Measurements from ENCODE around the gene MYO3A. TPM values are rescaled to one million over a fixed set of nuclear protein-coding genes. Genes with fewer than 3 reads are reported as not detected.

MYO3A gene
- total RNA-seq, 4 donors from 2014 or later = 0.12 to 0.67 (median 0.47) TPM; not detected in 1

GRCh38 chr10:26235761-26236160 is 301.7 kb downstream of the MYO3A start:
- no peak overlapping the region for H3K4me3 ChIP-seq
- WGBS, 2 donors (ENCODE audit: low coverage in 1 of 2) = 88 to 94% methylated on average over 5 to 6 of the region's 6 CpGs
- ATAC-seq = no peak
- no peaks in the 10 kb centered on the region for H3K36me3 ChIP-seq
- no peak for TF ChIP-seq POLR2AphosphoS5 (IDR thresholded peaks at IDR 0.05)
- TF ChIP-seq CTCF (IDR thresholded peaks at IDR 0.05) = no peak
- no peak for TF ChIP-seq POLR2A (IDR thresholded peaks at IDR 0.05)
- no peak for TF ChIP-seq EP300 (IDR thresholded peaks at IDR 0.05)
- no peak overlapping the region for H3K27ac ChIP-seq
- H3K4me1 ChIP-seq = no peaks in the 10 kb centered on the region
- H3K27me3 ChIP-seq = peaks cover 26% of the 10 kb centered on the region
- no peaks in the 10 kb centered on the region for H3K9me3 ChIP-seq

- H3K27me3 ChIP-seq = peaks cover 32% of the 10 kb centered on the region
- no peak overlapping the region for H3K27ac ChIP-seq
- no peak for ATAC-seq
- H3K4me3 ChIP-seq = no peak overlapping the region
- no peaks in the 10 kb centered on the region for H3K9me3 ChIP-seq
- no peak for TF ChIP-seq EP300 (IDR thresholded peaks at IDR 0.05)
- TF ChIP-seq CTCF (IDR thresholded peaks at IDR 0.05) = no peak
- TF ChIP-seq POLR2A (IDR thresholded peaks at IDR 0.05) = no peak
- TF ChIP-seq POLR2AphosphoS5 (IDR thresholded peaks at IDR 0.05) = no peak
- WGBS, 2 donors (ENCODE audit: low coverage in 1 of 2) = 49 to 73% methylated on average over 2 of the region's 2 CpGs
- H3K4me1 ChIP-seq = no peaks in the 10 kb centered on the region
- no peaks in the 10 kb centered on the region for H3K36me3 ChIP-seq
These were observed 304.3 kb downstream of the MYO3A start for GRCh38 chr10:26238378-26238777.

- WGBS, 2 donors (ENCODE audit: low coverage in 1 of 2) = 31 to 42% methylated on average over 4 of the region's 5 CpGs
- no peaks in the 10 kb centered on the region for H3K36me3 ChIP-seq
- H3K4me1 ChIP-seq = no peaks in the 10 kb centered on the region
These were observed 308.8 kb downstream of the MYO3A start for GRCh38 chr10:26242706-26243350.

GRCh38 chr10:26243351-26243720 is 309.3 kb downstream of the MYO3A start:
- Histone ChIP-seq H3K36me3 (no peaks in the 10 kb centered on the region), H3K27me3 (peaks cover 14% of the 10 kb centered on the region), H3K4me3 (no peak overlapping the region), H3K27ac (no peak overlapping the region), H3K4me1 (no peaks in the 10 kb centered on the region), H3K9me3 (no peaks in the 10 kb centered on the region)
- TF ChIP-seq POLR2A (IDR thresholded peaks at IDR 0.05) (no peak), EP300 (IDR thresholded peaks at IDR 0.05) (no peak), POLR2AphosphoS5 (IDR thresholded peaks at IDR 0.05) (no peak), CTCF (IDR thresholded peaks at IDR 0.05) (no peak)
- no peak for ATAC-seq
- 63 to 75% methylated on average over 2 to 4 of the region's 5 CpGs for WGBS, 2 donors (ENCODE audit: low coverage in 1 of 2)

More at GRCh38 chr10:26242706-26243350, 308.8 kb downstream of the MYO3A start:
- H3K4me3 ChIP-seq = no peak overlapping the region
- peaks cover 14% of the 10 kb centered on the region for H3K27me3 ChIP-seq
- no peak for TF ChIP-seq POLR2AphosphoS5 (IDR thresholded peaks at IDR 0.05)
- no peak for TF ChIP-seq EP300 (IDR thresholded peaks at IDR 0.05)
- TF ChIP-seq CTCF (IDR thresholded peaks at IDR 0.05) = no peak
- no peak overlapping the region for H3K27ac ChIP-seq
- ATAC-seq = no peak
- H3K9me3 ChIP-seq = no peaks in the 10 kb centered on the region

GRCh38 chr10:26249681-26250080 is 315.7 kb downstream of the MYO3A start:
- no peaks in the 10 kb centered on the region for H3K27me3 ChIP-seq
- no peaks in the 10 kb centered on the region for H3K4me1 ChIP-seq
- ATAC-seq = no peak
- 68 to 70% methylated on average over 4 to 5 of the region's 6 CpGs for WGBS, 2 donors (ENCODE audit: low coverage in 1 of 2)
- H3K9me3 ChIP-seq = no peaks in the 10 kb centered on the region
- H3K36me3 ChIP-seq = no peaks in the 10 kb centered on the region
- no peak for TF ChIP-seq POLR2A (IDR thresholded peaks at IDR 0.05)
- TF ChIP-seq CTCF (IDR thresholded peaks at IDR 0.05) = no peak
- no peak for TF ChIP-seq POLR2AphosphoS5 (IDR thresholded peaks at IDR 0.05)
- no peak for TF ChIP-seq EP300 (IDR thresholded peaks at IDR 0.05)
- no peak overlapping the region for H3K27ac ChIP-seq
- H3K4me3 ChIP-seq = no peak overlapping the region

Data from gastroesophageal sphincter (tissue), 4 donors.